ENCODE data around the gene LCA5L.

LCA5L gene

GRCh38 chr21:39445321-39446269, at the start of gene LCA5L:
LCA5L (minus strand) TSS chr21:39445778; CDS start chr21:39428493, 17,285 bp downstream.
- CTCF ChIA-PET, result no interaction called here
- DNase-seq (ENCODE audit: extremely low spot score), result peak; percentile 99
- POLR2A ChIA-PET, result interaction anchor here (0.6 to 1.4 kb wide), 6 partner anchors 9 to 262 kb away, joined by 3 to 6 read pairs (median 4); partner anchors contain the start of genes HMGN1 and PSMG1
- TF ChIP-seq FOXK2 (IDR thresholded peaks at IDR 0.05) (no peak), BHLHE40 (IDR thresholded peaks at IDR 0.05; ENCODE audit: borderline replicate concordance) (no peak), HDGF (IDR thresholded peaks at IDR 0.05; ENCODE audit: borderline replicate concordance) (no peak), NFRKB (IDR thresholded peaks at IDR 0.05) (no peak), ELF4 (IDR thresholded peaks at IDR 0.05) (no peak), SUZ12 (IDR thresholded peaks at IDR 0.05) (no peak), L3MBTL2 (conservative IDR thresholded peaks at IDR 0.05) (peak; percentile 96), TARDBP (IDR thresholded peaks at IDR 0.05) (no peak), FOXM1 (IDR thresholded peaks at IDR 0.05; ENCODE audit: borderline replicate concordance) (no peak), SP1 (IDR thresholded peaks at IDR 0.05) (no peak), ZNF384 (IDR thresholded peaks at IDR 0.05) (no peak), FOXA1 (IDR thresholded peaks at IDR 0.05) (no peak), CTBP1 (IDR thresholded peaks at IDR 0.05; ENCODE audit: borderline replicate concordance) (no peak), LEF1 (IDR thresholded peaks at IDR 0.05; ENCODE audit: borderline replicate concordance) (0 out of 2 replicates have a peak, but pooled peaks have one; percentile 54), ARNT (IDR thresholded peaks at IDR 0.05) (no peak), PKNOX1 (IDR thresholded peaks at IDR 0.05) (peak; percentile 77)

GRCh38 chr21:39489380-39489924, 43.9 kb upstream of the LCA5L start:
- POLR2A ChIA-PET, result no interaction called here
- DNase-seq (ENCODE audit: extremely low spot score), result no peak
- CTCF ChIA-PET, result interaction anchor here (0.9 kb wide), 1 partner anchor 217 kb away, joined by 3 read pairs; no protein-coding TSS in a partner anchor
- TF ChIP-seq NFRKB (IDR thresholded peaks at IDR 0.05) (no peak), HDGF (IDR thresholded peaks at IDR 0.05; ENCODE audit: borderline replicate concordance) (no peak), TARDBP (IDR thresholded peaks at IDR 0.05) (no peak), ELF4 (IDR thresholded peaks at IDR 0.05) (no peak), L3MBTL2 (conservative IDR thresholded peaks at IDR 0.05) (no peak), FOXA1 (IDR thresholded peaks at IDR 0.05) (no peak)

- CTCF ChIA-PET, result no interaction called here
- POLR2A ChIA-PET, result no interaction called here
- no peak for TF ChIP-seq FOXM1 (IDR thresholded peaks at IDR 0.05; ENCODE audit: borderline replicate concordance)
- no peak for TF ChIP-seq L3MBTL2 (conservative IDR thresholded peaks at IDR 0.05)
- no peak for TF ChIP-seq CTBP1 (IDR thresholded peaks at IDR 0.05; ENCODE audit: borderline replicate concordance)
- TF ChIP-seq NFRKB (IDR thresholded peaks at IDR 0.05), result no peak
- no peak for TF ChIP-seq BHLHE40 (IDR thresholded peaks at IDR 0.05; ENCODE audit: borderline replicate concordance)
- TF ChIP-seq ZNF384 (IDR thresholded peaks at IDR 0.05), result no peak
- TF ChIP-seq SP1 (IDR thresholded peaks at IDR 0.05), result no peak
- no peak for TF ChIP-seq HDGF (IDR thresholded peaks at IDR 0.05; ENCODE audit: borderline replicate concordance)
- TF ChIP-seq TARDBP (IDR thresholded peaks at IDR 0.05), result no peak
- TF ChIP-seq FOXK2 (IDR thresholded peaks at IDR 0.05), result no peak
- no peak for TF ChIP-seq PKNOX1 (IDR thresholded peaks at IDR 0.05)
- DNase-seq (ENCODE audit: extremely low spot score), result no peak
Observed at GRCh38 chr21:39484711-39485276, 39.2 kb upstream of the LCA5L start.

- POLR2A ChIA-PET, result no interaction called here
- no peak for DNase-seq (ENCODE audit: extremely low spot score)
- CTCF ChIA-PET, result no interaction called here
- TF ChIP-seq ELF4 (IDR thresholded peaks at IDR 0.05), result no peak
Observed at GRCh38 chr21:39483917-39484316, 38.3 kb upstream of the LCA5L start.

GRCh38 chr21:39481886-39482285, 36.3 kb upstream of the LCA5L start:
- ChIA-PET CTCF (no interaction called here), POLR2A (no interaction called here)
- DNase-seq (ENCODE audit: extremely low spot score), result no peak
- TF ChIP-seq ELF4 (IDR thresholded peaks at IDR 0.05) (no peak), FOXA1 (IDR thresholded peaks at IDR 0.05) (no peak), TARDBP (IDR thresholded peaks at IDR 0.05) (no peak), FOXM1 (IDR thresholded peaks at IDR 0.05; ENCODE audit: borderline replicate concordance) (no peak), FOXK2 (IDR thresholded peaks at IDR 0.05) (no peak), LEF1 (IDR thresholded peaks at IDR 0.05; ENCODE audit: borderline replicate concordance) (no peak), ARNT (IDR thresholded peaks at IDR 0.05) (no peak), BHLHE40 (IDR thresholded peaks at IDR 0.05; ENCODE audit: borderline replicate concordance) (no peak), SUZ12 (IDR thresholded peaks at IDR 0.05) (no peak)

- no peak for TF ChIP-seq SUZ12 (IDR thresholded peaks at IDR 0.05)
- no peak for TF ChIP-seq ZNF384 (IDR thresholded peaks at IDR 0.05)
- no peak for TF ChIP-seq TARDBP (IDR thresholded peaks at IDR 0.05)
- no peak for TF ChIP-seq BHLHE40 (IDR thresholded peaks at IDR 0.05; ENCODE audit: borderline replicate concordance)
- no peak for TF ChIP-seq ELF4 (IDR thresholded peaks at IDR 0.05)
- TF ChIP-seq PKNOX1 (IDR thresholded peaks at IDR 0.05), result no peak
- TF ChIP-seq L3MBTL2 (conservative IDR thresholded peaks at IDR 0.05), result no peak
- no peak for TF ChIP-seq CTBP1 (IDR thresholded peaks at IDR 0.05; ENCODE audit: borderline replicate concordance)
- TF ChIP-seq LEF1 (IDR thresholded peaks at IDR 0.05; ENCODE audit: borderline replicate concordance), result no peak
- TF ChIP-seq HDGF (IDR thresholded peaks at IDR 0.05; ENCODE audit: borderline replicate concordance), result no peak
- TF ChIP-seq NFRKB (IDR thresholded peaks at IDR 0.05), result no peak
- TF ChIP-seq ARNT (IDR thresholded peaks at IDR 0.05), result no peak
- no peak for TF ChIP-seq FOXK2 (IDR thresholded peaks at IDR 0.05)
- no peak for TF ChIP-seq FOXM1 (IDR thresholded peaks at IDR 0.05; ENCODE audit: borderline replicate concordance)
- TF ChIP-seq SP1 (IDR thresholded peaks at IDR 0.05), result no peak
- no peak for TF ChIP-seq FOXA1 (IDR thresholded peaks at IDR 0.05)
- DNase-seq (ENCODE audit: extremely low spot score), result no peak
- POLR2A ChIA-PET, result no interaction called here
- CTCF ChIA-PET, result no interaction called here
Observed at GRCh38 chr21:39480271-39480670, 34.7 kb upstream of the LCA5L start.

Data from HEK293T (cell line).